Measurements from ENCODE around the gene SMIM23.

DNA sequence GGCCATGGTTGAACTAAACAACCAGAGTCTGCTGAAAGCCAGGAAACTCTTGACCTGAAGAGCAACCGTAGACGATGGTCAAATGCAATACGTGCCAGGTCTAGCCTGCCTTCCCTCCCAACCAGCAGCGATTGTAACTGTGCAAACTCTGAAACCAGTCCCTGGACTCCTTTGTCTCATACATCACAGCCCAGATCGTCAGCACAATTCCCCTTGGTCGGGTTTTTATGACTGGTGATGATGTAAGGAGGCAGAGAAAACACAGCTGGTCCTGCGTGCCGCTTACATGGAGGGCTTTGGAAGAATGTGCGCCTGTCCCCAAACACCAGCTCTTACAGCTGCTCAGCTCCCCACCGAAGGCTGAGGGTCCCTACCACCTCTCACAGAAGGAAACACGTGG, 24.6 kb downstream of the SMIM23 start:
- TF ChIP-seq CTCF (IDR thresholded peaks at IDR 0.05; ENCODE audit: low read length) (no peak), EZH2 (optimal IDR thresholded peaks at IDR 0.05; ENCODE audit: low read depth, low read length) (no peak), EZH2phosphoT487 (IDR thresholded peaks at IDR 0.05; ENCODE audit: low read length) (no peak)
